Thyroid gland (tissue), 4 donors: ENCODE data around the gene TAGLN.

Experiments
- POLR2A ChIP-seq, 2 donors: fragments of 450-650 bp; IDR thresholded peaks; one replicate each; pipeline ENCODE4 v1.6.1; 2017; ENCODE audit warnings: antibody characterized with exemption in 2 of 2, mild to moderate bottlenecking in 2 of 2, moderate library complexity in 1 of 2
- TF ChIP-seq, protein P1 (sequence below), 6 experiments: fragments of 200-600 bp in 3 of 6; fragments of 450-650 bp in 3 of 6; sonication (generic) in 3 of 6; IDR thresholded peaks; one replicate each; pipeline ENCODE4 v1.5.1; 2016 to 2019; ENCODE audit warnings: antibody characterized with exemption in 6 of 6, mild to moderate bottlenecking in 2 of 6, inconsistent platforms in 1 of 6, moderate library complexity in 1 of 6

DNA sequence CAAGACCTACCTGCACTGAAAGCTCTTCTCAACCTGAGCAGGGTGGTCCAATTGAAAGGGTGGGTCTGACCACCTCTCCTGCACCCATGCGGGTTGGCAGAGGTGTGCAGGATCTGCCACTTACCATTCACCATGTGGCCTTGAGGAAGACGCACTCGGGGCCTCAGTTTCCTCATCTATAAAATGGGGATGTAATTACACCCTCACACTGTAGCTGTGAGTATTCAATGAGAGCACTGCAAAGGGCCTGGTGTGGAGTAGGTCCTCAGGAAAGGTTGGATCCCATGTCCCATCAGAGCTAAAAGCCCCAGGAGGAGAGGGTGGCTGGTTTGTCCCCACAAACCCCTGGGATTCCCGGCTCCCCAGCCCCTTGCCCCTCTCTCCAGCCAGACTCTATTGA is 557 bp upstream of the TAGLN start:
- TF ChIP-seq POLR2A (IDR thresholded peaks at IDR 0.05): no peak
- TF ChIP-seq, protein P1, sequence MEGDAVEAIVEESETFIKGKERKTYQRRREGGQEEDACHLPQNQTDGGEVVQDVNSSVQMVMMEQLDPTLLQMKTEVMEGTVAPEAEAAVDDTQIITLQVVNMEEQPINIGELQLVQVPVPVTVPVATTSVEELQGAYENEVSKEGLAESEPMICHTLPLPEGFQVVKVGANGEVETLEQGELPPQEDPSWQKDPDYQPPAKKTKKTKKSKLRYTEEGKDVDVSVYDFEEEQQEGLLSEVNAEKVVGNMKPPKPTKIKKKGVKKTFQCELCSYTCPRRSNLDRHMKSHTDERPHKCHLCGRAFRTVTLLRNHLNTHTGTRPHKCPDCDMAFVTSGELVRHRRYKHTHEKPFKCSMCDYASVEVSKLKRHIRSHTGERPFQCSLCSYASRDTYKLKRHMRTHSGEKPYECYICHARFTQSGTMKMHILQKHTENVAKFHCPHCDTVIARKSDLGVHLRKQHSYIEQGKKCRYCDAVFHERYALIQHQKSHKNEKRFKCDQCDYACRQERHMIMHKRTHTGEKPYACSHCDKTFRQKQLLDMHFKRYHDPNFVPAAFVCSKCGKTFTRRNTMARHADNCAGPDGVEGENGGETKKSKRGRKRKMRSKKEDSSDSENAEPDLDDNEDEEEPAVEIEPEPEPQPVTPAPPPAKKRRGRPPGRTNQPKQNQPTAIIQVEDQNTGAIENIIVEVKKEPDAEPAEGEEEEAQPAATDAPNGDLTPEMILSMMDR (IDR thresholded peaks at IDR 0.05): no peak
